AG10803 (cell line): ENCODE data around the gene TUB.

Source experiments
- DNase-seq: peaks from one replicate; pipeline ENCODE4 v3.0.0; 2010; ENCODE audit warnings: low read depth
- H3K4me3 ChIP-seq: 2 replicates; pipeline ENCODE4 v1.5.1; 2011; ENCODE audit warnings: mild to moderate bottlenecking, low read length, control low read depth
- TF ChIP-seq, protein P1 (sequence below): conservative IDR thresholded peaks from 2 replicates; pipeline ENCODE4 v1.5.1; 2011; ENCODE audit warnings: mild to moderate bottlenecking, low read length, control low read depth, inconsistent platforms

Gene TUB

DNA sequence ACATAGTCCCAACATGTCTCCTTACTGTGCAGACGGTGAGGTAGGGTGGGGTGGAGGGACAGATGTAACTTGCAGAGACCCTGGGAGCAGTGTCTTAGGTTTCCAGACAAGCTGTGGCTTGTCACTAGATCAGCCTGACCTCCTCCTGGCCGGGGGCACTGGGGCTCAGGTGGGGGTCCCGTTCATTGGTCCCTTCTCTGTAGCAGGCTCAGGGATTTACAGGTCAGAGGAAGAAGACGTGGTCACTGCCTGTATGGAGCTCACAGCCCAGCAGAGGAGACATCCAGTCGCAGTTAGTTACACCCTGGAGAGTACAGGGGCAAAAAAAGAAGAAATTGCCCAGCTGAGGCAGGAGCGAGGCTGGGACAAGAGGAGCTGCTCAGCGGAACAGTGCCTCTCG, 22.0 kb upstream of the TUB start:
- TF ChIP-seq, protein P1, sequence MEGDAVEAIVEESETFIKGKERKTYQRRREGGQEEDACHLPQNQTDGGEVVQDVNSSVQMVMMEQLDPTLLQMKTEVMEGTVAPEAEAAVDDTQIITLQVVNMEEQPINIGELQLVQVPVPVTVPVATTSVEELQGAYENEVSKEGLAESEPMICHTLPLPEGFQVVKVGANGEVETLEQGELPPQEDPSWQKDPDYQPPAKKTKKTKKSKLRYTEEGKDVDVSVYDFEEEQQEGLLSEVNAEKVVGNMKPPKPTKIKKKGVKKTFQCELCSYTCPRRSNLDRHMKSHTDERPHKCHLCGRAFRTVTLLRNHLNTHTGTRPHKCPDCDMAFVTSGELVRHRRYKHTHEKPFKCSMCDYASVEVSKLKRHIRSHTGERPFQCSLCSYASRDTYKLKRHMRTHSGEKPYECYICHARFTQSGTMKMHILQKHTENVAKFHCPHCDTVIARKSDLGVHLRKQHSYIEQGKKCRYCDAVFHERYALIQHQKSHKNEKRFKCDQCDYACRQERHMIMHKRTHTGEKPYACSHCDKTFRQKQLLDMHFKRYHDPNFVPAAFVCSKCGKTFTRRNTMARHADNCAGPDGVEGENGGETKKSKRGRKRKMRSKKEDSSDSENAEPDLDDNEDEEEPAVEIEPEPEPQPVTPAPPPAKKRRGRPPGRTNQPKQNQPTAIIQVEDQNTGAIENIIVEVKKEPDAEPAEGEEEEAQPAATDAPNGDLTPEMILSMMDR: no peak
- no peak for DNase-seq
- no peak overlapping the region for H3K4me3 ChIP-seq

DNA sequence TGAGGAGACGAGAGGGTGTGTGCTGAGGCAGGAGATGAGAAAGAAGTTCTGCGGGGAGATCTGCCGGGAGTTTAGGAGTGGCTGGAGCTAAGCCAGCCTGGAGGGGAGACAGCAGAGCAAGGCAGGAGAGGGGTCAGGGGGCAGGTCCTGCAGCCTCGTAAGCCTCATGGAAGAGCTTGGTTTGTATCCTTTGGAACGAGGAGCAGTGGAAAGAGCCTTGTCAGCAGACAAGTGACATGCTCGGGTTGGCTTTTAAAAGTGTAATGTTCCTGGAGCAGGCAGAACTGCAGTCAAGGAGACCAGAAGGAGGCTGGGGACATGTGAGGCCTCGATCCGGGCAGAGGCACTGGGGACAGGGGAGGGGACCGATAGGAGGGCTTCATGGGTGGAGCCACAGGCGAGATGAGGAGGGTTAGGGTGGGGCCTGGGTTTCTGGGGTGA, 21.4 kb upstream of the TUB start:
- TF ChIP-seq, protein P1: no peak
- no peak for DNase-seq
- no peak overlapping the region for H3K4me3 ChIP-seq

GRCh38 chr11:8060146-8060719, 20.8 kb upstream of the TUB start:
- no peak for DNase-seq
- H3K4me3 ChIP-seq: no peak overlapping the region
- TF ChIP-seq, protein P1: no peak

GRCh38 chr11:8060801-8061554, 20.0 kb upstream of the TUB start:
- TF ChIP-seq, protein P1: no peak
- no peak overlapping the region for H3K4me3 ChIP-seq
- DNase-seq: peak; percentile 70

- no peak for DNase-seq
- TF ChIP-seq, protein P1: no peak
- H3K4me3 ChIP-seq: no peak overlapping the region
Measured at GRCh38 chr11:8061555-8062428, 19.2 kb upstream of the TUB start.

GRCh38 chr11:8062781-8063257, 18.2 kb upstream of the TUB start:
- DNase-seq: no peak
- TF ChIP-seq, protein P1: no peak
- H3K4me3 ChIP-seq: no peak overlapping the region
